ENCODE results near the gene ERCC5.

The ERCC5 gene

DNA sequence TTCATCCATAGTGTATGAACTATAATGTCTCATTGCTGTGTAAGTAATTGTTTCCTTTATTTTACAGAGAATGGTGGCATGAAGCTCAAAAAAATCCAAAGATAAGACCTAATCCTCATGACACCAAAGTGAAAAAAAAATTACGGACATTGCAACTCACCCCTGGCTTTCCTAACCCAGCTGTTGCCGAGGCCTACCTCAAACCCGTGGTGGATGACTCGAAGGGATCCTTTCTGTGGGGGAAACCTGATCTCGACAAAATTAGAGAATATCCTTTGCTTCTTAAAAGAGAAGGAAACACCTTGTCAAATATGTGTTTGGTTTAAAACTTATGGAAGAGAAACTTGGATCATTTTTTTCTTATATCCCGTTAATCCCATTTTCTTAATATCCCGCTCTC, 26.3 kb downstream of the ERCC5 start:
- TF ChIP-seq, protein P1, sequence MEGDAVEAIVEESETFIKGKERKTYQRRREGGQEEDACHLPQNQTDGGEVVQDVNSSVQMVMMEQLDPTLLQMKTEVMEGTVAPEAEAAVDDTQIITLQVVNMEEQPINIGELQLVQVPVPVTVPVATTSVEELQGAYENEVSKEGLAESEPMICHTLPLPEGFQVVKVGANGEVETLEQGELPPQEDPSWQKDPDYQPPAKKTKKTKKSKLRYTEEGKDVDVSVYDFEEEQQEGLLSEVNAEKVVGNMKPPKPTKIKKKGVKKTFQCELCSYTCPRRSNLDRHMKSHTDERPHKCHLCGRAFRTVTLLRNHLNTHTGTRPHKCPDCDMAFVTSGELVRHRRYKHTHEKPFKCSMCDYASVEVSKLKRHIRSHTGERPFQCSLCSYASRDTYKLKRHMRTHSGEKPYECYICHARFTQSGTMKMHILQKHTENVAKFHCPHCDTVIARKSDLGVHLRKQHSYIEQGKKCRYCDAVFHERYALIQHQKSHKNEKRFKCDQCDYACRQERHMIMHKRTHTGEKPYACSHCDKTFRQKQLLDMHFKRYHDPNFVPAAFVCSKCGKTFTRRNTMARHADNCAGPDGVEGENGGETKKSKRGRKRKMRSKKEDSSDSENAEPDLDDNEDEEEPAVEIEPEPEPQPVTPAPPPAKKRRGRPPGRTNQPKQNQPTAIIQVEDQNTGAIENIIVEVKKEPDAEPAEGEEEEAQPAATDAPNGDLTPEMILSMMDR (conservative IDR thresholded peaks at IDR 0.05; ENCODE audit: low read depth, low read length) = no peak
- peak; percentile 48 for DNase-seq (ENCODE audit: low read depth)
- no peak overlapping the region for H3K4me3 ChIP-seq (ENCODE audit: low read depth, low read length)

GRCh38 chr13:102872531-102872930, 26.7 kb downstream of the ERCC5 start:
- no peak overlapping the region for H3K4me3 ChIP-seq (ENCODE audit: low read depth, low read length)
- TF ChIP-seq, protein P1 (conservative IDR thresholded peaks at IDR 0.05; ENCODE audit: low read depth, low read length) = no peak
- no peak for DNase-seq (ENCODE audit: low read depth)

DNA sequence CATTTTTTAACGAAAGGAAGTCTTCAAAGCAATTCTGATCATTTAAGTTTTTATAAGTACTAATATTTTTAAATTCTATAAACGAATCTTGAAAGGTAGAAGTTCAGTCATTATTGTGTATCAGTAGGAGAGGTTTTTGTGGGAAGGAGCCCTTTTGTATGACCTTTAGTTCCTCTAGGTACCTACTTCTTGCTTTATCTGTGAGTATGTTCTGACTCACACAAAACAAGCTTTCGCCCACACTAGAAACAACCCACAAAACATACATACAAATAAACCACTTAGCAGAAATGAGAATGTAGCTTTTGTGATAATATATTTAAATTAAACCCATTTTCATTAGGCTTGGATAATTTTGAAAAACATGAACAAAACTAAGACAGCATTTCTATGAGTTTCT, 27.8 kb downstream of the ERCC5 start:
- DNase-seq (ENCODE audit: low read depth) = peak; percentile 72
- no peak overlapping the region for H3K4me3 ChIP-seq (ENCODE audit: low read depth, low read length)
- TF ChIP-seq, protein P1 (conservative IDR thresholded peaks at IDR 0.05; ENCODE audit: low read depth, low read length) = no peak

- TF ChIP-seq, protein P1 (conservative IDR thresholded peaks at IDR 0.05; ENCODE audit: low read depth, low read length) = no peak
- DNase-seq (ENCODE audit: low read depth) = peak; percentile 40
- H3K4me3 ChIP-seq (ENCODE audit: low read depth, low read length) = no peak overlapping the region
These were observed 29.4 kb downstream of the ERCC5 start for GRCh38 chr13:102875256-102875655.

DNA sequence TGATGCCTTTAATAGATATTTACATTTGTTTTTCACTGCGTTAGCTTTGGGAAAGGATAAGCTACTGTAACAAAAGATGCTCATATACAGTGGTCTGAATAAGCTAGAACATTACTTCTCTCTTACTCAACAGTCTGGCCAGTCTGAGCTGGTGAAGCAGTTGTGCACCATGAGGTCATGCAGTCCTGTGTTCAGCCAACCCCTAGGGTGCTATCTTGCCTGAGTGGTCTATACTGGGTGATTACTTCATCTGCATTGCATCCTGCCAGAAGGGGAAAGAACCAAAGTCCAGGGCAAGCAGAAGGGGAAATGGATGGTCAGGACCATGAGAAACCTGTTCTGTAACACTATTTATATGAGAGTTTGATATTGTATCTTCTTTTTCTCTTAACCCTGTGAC, 31.5 kb downstream of the ERCC5 start:
- H3K4me3 ChIP-seq (ENCODE audit: low read depth, low read length) = no peak overlapping the region
- TF ChIP-seq, protein P1 (conservative IDR thresholded peaks at IDR 0.05; ENCODE audit: low read depth, low read length) = no peak
- DNase-seq (ENCODE audit: low read depth) = peak; percentile 88

DNA sequence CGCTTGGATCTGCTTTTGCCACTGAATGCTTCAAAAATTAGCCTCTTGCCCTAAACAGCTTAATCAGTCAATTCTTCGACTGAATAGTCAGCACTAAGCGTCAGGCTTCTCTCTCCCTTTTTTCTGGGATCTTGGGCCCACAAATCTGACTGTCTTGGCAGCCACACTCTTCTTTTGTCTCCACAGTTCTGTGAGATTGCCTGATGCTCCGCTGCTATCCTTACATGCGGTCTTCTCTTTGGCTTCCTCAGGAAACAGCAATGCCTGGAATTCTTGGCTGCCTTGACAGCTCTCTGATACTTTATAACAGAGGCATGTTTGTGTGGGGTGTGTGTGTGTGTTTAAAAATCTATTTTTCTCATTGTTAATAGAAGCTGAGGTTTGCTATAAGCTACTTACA, 32.6 kb downstream of the ERCC5 start:
- TF ChIP-seq, protein P1 (conservative IDR thresholded peaks at IDR 0.05; ENCODE audit: low read depth, low read length) = no peak
- no peak overlapping the region for H3K4me3 ChIP-seq (ENCODE audit: low read depth, low read length)
- peak; percentile 70 for DNase-seq (ENCODE audit: low read depth)

DNA sequence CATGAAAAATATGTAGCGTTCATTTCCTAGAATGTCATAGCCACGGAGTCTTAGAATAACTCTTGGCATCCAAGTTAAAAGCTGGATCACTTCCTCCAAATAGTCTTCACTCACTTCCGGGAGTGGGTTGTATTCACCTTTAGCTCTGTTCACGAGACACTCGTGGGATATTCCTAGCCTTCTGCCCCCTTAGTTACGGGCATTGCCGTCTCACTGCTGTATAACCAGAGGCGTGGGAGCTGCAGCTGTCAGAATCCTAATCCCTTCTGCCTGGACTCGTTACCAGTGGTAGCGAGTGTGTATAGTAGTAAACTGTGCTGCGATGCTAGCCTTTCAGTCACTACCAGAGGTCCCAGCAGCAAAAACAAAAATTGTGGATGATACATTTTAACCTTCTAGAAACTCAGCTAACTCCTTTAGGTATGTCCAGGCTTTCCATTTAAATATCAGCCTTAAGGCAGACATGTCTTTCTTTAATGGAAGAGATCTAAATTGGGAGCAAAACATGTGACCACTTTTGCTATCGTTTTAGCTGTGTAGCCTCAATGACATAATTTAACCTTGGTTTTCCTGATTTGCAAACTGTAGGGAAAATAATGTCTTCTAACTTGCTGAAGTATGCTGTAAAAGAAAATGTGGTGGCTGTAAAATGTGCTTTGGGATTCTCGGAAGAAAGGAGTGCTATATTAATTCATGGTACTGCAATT, 34.1 kb downstream of the ERCC5 start:
- TF ChIP-seq, protein P1 (conservative IDR thresholded peaks at IDR 0.05; ENCODE audit: low read depth, low read length) = no peak

More for the DNA sequence above, 34.1 kb downstream of the ERCC5 start:
- no peak for DNase-seq (ENCODE audit: low read depth)
- no peak overlapping the region for H3K4me3 ChIP-seq (ENCODE audit: low read depth, low read length)

All from choroid plexus epithelial cell (primary cell).